ENCODE results near the gene TNK1.

GRCh38 chr17:7407082-7407481 is 26.2 kb downstream of the TNK1 start:
- TF ChIP-seq, protein P1, sequence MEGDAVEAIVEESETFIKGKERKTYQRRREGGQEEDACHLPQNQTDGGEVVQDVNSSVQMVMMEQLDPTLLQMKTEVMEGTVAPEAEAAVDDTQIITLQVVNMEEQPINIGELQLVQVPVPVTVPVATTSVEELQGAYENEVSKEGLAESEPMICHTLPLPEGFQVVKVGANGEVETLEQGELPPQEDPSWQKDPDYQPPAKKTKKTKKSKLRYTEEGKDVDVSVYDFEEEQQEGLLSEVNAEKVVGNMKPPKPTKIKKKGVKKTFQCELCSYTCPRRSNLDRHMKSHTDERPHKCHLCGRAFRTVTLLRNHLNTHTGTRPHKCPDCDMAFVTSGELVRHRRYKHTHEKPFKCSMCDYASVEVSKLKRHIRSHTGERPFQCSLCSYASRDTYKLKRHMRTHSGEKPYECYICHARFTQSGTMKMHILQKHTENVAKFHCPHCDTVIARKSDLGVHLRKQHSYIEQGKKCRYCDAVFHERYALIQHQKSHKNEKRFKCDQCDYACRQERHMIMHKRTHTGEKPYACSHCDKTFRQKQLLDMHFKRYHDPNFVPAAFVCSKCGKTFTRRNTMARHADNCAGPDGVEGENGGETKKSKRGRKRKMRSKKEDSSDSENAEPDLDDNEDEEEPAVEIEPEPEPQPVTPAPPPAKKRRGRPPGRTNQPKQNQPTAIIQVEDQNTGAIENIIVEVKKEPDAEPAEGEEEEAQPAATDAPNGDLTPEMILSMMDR (IDR thresholded peaks at IDR 0.05 in 2 of 3, conservative IDR thresholded peaks at IDR 0.05 in 1 of 3; ENCODE audit: insufficient read depth in 2 of 3, low read depth in 1 of 3, low read length in 3 of 3): no peak
- no peak for TF ChIP-seq BMI1 (IDR thresholded peaks at IDR 0.05; ENCODE audit: low read length)
- no peak for TF ChIP-seq SREBF2 (CRISPR knock-in tag; IDR thresholded peaks at IDR 0.05)
- no peak for TF ChIP-seq ATF7 (IDR thresholded peaks at IDR 0.05)
- TF ChIP-seq FOXJ3 (CRISPR knock-in tag; IDR thresholded peaks at IDR 0.05): no peak
- TF ChIP-seq SETDB1 (IDR thresholded peaks at IDR 0.05; ENCODE audit: low read length): no peak
- no peak for TF ChIP-seq ZNF780A (CRISPR knock-in tag; IDR thresholded peaks at IDR 0.05)
- no peak for TF ChIP-seq ZBTB7A (IDR thresholded peaks at IDR 0.05; ENCODE audit: borderline replicate concordance, control insufficient read depth, low read depth, low read length)
- no peak for TF ChIP-seq POLR2A (conservative IDR thresholded peaks at IDR 0.05)
- no peak for TF ChIP-seq ZBTB34 (CRISPR knock-in tag; IDR thresholded peaks at IDR 0.05)
- TF ChIP-seq SP2 (IDR thresholded peaks at IDR 0.05; ENCODE audit: extremely low read depth, low read depth, low read length, poor library complexity, severe bottlenecking): no peak
- TF ChIP-seq NFIX (CRISPR knock-in tag; IDR thresholded peaks at IDR 0.05; ENCODE audit: low read depth): no peak
